ENCODE results near the gene MGAT4C.
"Not testable (repeated sequence)": the region's sequence is repeated elsewhere in the genome, so short reads cannot be mapped to it uniquely, and the experiment has no call there.

The MGAT4C gene

GRCh38 chr12:86126900-86127299, 129.3 kb downstream of the MGAT4C start:
- DNase-seq (ENCODE audit: low spot score) = not testable (repeated sequence)

GRCh38 chr12:86122846-86123468, 133.2 kb downstream of the MGAT4C start:
- no peak for DNase-seq (ENCODE audit: low spot score)

DNA sequence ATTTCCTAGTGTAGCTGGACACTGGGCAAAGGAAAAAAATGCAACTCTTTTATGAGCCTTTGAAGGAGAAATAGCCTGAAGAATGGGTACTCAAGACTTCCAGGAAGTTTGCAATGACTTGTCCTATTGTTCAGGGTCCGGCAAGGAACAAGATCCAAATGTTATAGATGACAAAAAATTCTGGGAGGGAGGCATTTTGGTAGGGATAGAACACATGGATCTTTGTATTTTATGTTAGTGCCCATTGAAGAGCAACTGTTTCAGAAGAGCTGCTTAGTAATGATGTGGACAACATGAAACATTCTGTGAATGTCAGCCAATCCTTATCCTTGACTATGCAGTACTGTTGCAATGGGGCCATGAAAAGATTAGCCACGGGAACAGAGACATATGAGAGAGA, 138.0 kb downstream of the MGAT4C start:
- no peak for DNase-seq (ENCODE audit: low spot score)

- DNase-seq (ENCODE audit: low spot score) = no peak
These were observed 138.5 kb downstream of the MGAT4C start for GRCh38 chr12:86117711-86118110.

DNA sequence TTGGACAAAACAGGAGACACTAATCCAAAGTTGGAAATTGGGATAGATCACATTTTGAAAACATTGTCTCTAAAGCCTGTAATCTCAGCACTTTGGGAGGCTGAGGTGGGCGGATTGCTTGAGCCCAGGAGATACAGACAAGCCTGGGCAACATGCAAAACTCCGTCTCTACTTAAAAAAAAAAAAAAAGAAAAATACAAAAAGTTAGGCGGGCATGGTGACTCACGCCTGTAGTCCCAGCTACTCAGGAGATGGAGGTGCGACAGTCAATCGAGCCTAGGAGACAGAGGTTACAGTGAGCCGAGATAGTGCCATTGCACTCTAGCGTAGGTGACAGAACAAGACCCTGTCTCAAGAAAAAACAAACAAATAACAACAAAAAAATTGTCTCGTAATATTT, 152.1 kb downstream of the MGAT4C start:
- no peak for DNase-seq (ENCODE audit: low spot score)

GRCh38 chr12:86097161-86097560, 159.0 kb downstream of the MGAT4C start:
- no peak for DNase-seq (ENCODE audit: low spot score)

DNA sequence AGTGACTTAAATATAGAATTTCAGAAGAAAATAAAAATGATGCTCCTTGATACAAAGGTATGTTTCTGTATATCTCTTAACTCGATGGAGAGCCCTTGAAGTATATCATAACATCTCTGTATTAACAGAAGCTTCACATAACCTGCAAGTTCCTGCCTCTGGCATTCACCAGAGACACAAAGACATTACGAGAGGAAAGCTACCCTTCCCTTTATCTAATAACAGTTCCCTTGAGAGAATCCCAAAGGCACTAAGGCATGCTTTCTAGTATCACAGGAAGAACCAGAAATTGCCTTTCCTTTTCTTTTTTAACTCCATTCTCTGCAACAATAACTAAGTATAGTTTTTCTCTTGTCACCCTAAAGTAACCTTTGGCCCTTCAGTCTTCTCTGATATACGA, 164.5 kb downstream of the MGAT4C start:
- no peak for DNase-seq (ENCODE audit: low spot score)

GRCh38 chr12:86081843-86082242, 174.3 kb downstream of the MGAT4C start:
- no peak for DNase-seq (ENCODE audit: low spot score)

DNA sequence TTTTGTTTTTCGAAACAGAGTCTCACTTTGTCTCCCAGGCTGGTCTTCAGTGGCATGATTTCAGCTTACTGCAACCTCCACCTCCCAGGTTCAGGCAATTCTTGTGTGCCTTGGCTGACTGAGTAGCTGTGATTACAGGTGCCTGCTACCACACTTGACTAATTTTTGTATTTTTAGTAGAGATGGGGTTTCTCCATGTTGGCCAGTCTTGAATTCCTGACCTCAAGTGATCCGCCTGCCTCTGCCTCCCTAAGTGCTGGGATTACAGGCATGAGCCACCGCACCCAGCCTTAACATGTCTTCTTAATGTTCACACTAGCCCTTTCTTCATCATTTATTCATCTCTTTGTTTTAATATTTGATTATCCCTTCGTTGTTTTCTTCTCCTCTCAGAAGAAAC, 197.1 kb downstream of the MGAT4C start:
- not testable (repeated sequence) for DNase-seq (ENCODE audit: low spot score)

- no peak for DNase-seq (ENCODE audit: low spot score)
These were observed 198.9 kb downstream of the MGAT4C start for GRCh38 chr12:86057092-86057845.

DNA sequence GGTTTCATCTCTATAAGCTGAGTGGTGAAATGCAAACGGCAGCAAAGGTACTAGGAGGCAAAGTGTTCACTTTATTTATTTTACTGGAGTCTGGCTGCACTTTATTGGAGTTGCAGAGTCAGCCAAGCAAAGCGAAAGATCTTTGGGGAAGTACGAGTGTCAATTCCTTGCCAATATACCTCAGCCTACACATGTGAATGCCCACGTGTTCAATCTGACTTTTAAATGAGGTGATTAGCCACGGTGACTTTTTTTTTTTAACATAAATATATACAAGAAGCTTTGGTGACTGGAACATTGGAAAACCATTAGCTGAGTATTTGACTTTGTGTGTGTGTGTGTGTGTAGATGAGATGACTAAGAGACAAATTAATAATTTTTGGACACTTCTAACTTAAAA, 203.3 kb downstream of the MGAT4C start:
- DNase-seq (ENCODE audit: low spot score) = no peak

DNA sequence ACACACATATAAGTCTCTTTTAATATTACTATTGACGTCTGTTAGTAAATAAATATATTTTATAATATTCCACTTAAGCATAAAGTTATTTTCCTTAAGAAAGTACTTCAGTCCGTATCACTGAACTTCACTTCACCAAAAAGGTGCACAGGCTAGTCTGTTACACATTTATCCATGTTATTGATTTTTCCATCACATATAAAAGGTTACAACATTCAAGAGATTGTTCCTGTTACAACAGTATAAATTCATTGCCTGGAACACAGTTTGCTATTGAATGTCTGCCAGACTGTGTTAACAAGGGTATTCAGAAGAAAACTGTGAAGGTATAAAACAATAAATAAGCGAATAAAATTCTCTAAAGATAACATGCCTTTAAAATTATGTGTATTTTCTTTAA, 206.2 kb downstream of the MGAT4C start:
- DNase-seq (ENCODE audit: low spot score) = no peak

GRCh38 chr12:86044396-86044795, 211.8 kb downstream of the MGAT4C start:
- DNase-seq (ENCODE audit: low spot score) = no peak

GRCh38 chr12:86042062-86042461, 214.1 kb downstream of the MGAT4C start:
- DNase-seq (ENCODE audit: low spot score) = no peak

GRCh38 chr12:86018361-86018760, 237.8 kb downstream of the MGAT4C start:
- DNase-seq (ENCODE audit: low spot score) = no peak

DNA sequence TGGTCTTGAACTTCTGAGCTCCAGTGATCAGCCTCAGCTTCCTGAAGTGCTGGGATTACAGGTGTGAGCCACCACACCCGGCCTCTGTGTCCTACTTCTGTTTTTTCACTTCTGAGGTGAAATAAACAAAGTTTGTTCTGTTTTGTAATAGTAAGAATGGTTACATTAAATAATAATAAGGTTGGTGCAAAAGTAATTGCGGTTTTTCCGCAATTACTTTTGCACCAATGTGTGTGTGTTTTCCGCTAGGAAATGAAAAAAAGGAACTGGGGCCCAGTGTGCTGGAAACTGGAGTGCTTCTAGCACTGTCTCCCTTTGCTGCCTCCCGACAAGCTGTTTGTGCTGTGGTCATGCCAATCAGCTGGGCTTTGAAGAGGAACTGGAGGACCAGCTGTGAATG, 241.2 kb downstream of the MGAT4C start:
- DNase-seq (ENCODE audit: low spot score) = no peak

GRCh38 chr12:86006727-86007126, 249.5 kb downstream of the MGAT4C start:
- no peak for DNase-seq (ENCODE audit: low spot score)

DNA sequence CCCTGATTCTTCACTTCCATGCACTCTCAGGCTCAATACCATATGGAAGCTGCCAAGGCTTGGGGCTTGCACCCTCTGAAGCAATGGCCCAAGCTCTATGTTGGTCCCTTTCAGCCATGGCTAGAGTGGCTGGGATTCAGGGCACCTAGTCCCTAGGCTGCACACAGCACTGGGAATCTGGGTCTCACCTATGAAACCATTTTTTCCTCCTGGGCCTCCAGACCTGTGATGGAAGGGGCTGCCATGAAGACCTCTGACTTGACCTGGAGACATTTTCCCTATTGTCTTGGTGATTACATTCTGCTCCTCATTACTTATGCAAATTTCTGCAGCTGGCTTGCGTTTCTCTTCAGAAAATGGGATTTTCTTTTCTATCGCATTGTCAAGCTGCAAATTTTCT, 258.1 kb downstream of the MGAT4C start:
- no peak for DNase-seq (ENCODE audit: low spot score)

GRCh38 chr12:85996280-85996679, 259.9 kb downstream of the MGAT4C start:
- no peak for DNase-seq (ENCODE audit: low spot score)

GRCh38 chr12:85993746-85994145, 262.4 kb downstream of the MGAT4C start:
- no peak for DNase-seq (ENCODE audit: low spot score)

DNA sequence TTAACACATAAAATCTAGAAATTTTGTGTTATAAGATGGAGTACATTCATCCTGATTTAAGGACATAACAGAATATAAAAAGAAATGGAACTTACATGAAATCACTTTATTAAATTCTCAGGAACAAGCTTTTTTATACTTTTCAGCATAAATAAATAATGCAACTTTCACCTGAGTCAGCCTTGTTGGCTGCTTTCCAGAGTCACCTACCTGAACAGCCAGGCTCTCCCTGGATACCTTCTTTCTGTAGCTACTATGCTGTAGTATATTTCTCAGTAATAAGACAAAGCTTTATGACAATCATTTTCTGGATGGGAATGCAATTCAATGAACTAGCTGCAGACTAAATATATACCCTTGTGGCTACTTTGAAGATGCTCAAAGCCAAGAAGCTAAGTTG, 270.2 kb downstream of the MGAT4C start:
- DNase-seq (ENCODE audit: low spot score) = no peak

DNA sequence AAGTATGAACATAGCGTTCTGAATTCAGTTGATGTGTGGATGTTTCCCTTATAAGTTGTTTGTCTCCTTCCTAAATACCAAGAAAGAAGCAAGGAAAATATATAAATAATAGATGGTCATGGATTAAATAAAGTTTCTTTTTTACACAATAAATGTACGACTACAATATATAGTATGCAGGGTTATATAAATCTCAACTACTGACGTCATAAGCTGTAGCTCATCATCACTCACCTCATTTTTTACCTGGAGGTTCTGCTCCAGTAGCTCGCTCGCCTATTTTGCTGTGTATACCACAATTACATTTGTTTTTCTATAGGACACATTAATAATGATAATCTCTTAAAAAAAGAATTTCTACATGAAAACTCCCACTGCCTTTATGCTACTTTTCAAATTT, 272.6 kb downstream of the MGAT4C start:
- no peak for DNase-seq (ENCODE audit: low spot score)

- DNase-seq (ENCODE audit: low spot score) = no peak
These were observed 276.6 kb downstream of the MGAT4C start for GRCh38 chr12:85979641-85980040.

- DNase-seq (ENCODE audit: low spot score) = no peak
These were observed 280.5 kb downstream of the MGAT4C start for GRCh38 chr12:85975716-85976115.

Measured in hematopoietic multipotent progenitor cell treated with erythropoietin and hydrocortisone succinate and interleukin-3 and kit ligand, for 15 days (in vitro differentiated cells).